H1 (cell line): ENCODE measurements around the gene CRISPLD2. TPM values are rescaled to one million over a fixed set of nuclear protein-coding genes. Genes with fewer than 3 reads are reported as not detected.

Experiments
- CTCF ChIA-PET: fragments of 300-600 bp; sonication (Branson Sonifier 250); formaldehyde crosslinking; loops from one replicate; lab custom pipeline; 2021; ENCODE audit not compliant: partially characterized antibody; lab: Charles Lee
- POLR2A ChIA-PET: fragments of 300-600 bp; sonication (Branson Sonifier 250); formaldehyde crosslinking; loops from one replicate; lab custom pipeline; 2021; ENCODE audit warnings: inconsistent platforms; ENCODE audit not compliant: partially characterized antibody; lab: Charles Lee
- DNase-seq, 2 experiments: peaks; one replicate each; pipeline versions ENCODE4 v3.0.0 to v3.0.0-alpha.2; 2010 to 2022; ENCODE audit warnings: low spot score in 2 of 2, low read depth in 1 of 2, mixed read lengths in 1 of 2
- FAIRE-seq: peaks from 2 replicates; lab custom pipeline; 2011; peaks lifted over from hg19 to GRCh38; lab: Jason Lieb, UNC
- H2AFZ ChIP-seq: 2 replicates; pipeline ENCODE4 v1.8.1; 2012; ENCODE audit warnings: low read length, inconsistent platforms
- H2AK5ac ChIP-seq: 2 replicates; pipeline ENCODE4 v1.6.1; 2013; ENCODE audit warnings: low read depth, low read length
- H2BK120ac ChIP-seq: replicated peaks from 2 replicates; pipeline ENCODE3; 2013; ENCODE audit warnings: low read depth, low read length, inconsistent platforms
- H2BK12ac ChIP-seq: 2 replicates; pipeline ENCODE4 v1.6.1; 2013; ENCODE audit warnings: low read depth, low read length
- H2BK15ac ChIP-seq: 2 replicates; pipeline ENCODE4 v1.6.1; 2013; ENCODE audit warnings: low read length
- H2BK20ac ChIP-seq: 2 replicates; pipeline ENCODE4 v1.6.1; 2013; ENCODE audit warnings: low read length
- H2BK5ac ChIP-seq: 2 replicates; pipeline ENCODE4 v1.6.1; 2013; ENCODE audit warnings: low read depth, low read length
- H3K14ac ChIP-seq: 2 replicates; pipeline ENCODE4 v1.6.1; 2013; ENCODE audit warnings: inconsistent platforms; ENCODE audit not compliant: insufficient read length
- H3K18ac ChIP-seq: 2 replicates; pipeline ENCODE4 v1.6.1; 2013; ENCODE audit warnings: low read length; ENCODE audit errors: extremely low read depth
- H3K23ac ChIP-seq: 2 replicates; pipeline ENCODE4 v1.6.1; 2013; ENCODE audit warnings: inconsistent platforms; ENCODE audit not compliant: insufficient read length
- H3K23me2 ChIP-seq: 2 replicates; pipeline ENCODE4 v1.6.1; 2013; ENCODE audit warnings: low read depth, low read length
- H3K27ac ChIP-seq: 2 replicates; pipeline ENCODE4 v1.6.1; 2011; ENCODE audit warnings: low read depth, low read length, inconsistent platforms
- H3K27me3 ChIP-seq, 4 experiments: replicated peaks in 1 of 4; 1 replicate in 1 of 4; 2 replicates in 3 of 4; pipeline versions ENCODE4 v1.6.1 to v1.8.1; 2011 to 2013; ENCODE audit warnings: low read length in 3 of 4, mild to moderate bottlenecking in 3 of 4, inconsistent platforms in 2 of 4, mixed read lengths in 2 of 4, moderate library complexity in 1 of 4; ENCODE audit not compliant: control insufficient read depth in 3 of 4, insufficient read depth in 3 of 4; ENCODE audit errors: extremely low read depth in 1 of 4
- H3K36me3 ChIP-seq, 4 experiments: 2 replicates each; pipeline versions ENCODE4 v1.6.1 to v1.8.1; 2011 to 2013; ENCODE audit warnings: mild to moderate bottlenecking in 4 of 4, low read length in 3 of 4, moderate library complexity in 2 of 4, control low read depth in 1 of 4, inconsistent platforms in 1 of 4; ENCODE audit not compliant: insufficient read depth in 4 of 4, control insufficient read depth in 2 of 4
- H3K4ac ChIP-seq: replicated peaks from 2 replicates; pipeline ENCODE3; 2013; ENCODE audit warnings: low read length, low read depth, mixed read lengths, inconsistent platforms; ENCODE audit not compliant: insufficient read length
- H3K4me1 ChIP-seq, 4 experiments: replicated peaks in 1 of 4; 1 replicate in 1 of 4; 2 replicates in 3 of 4; pipeline versions ENCODE4 v1.6.1 to v1.8.1; 2011 to 2013; ENCODE audit warnings: low read length in 3 of 4, inconsistent platforms in 2 of 4, mixed read lengths in 1 of 4; ENCODE audit not compliant: insufficient read depth in 4 of 4, control insufficient read depth in 3 of 4
- H3K4me2 ChIP-seq, 2 experiments: 2 replicates each; pipeline versions ENCODE4 v1.6.1 to v1.8.1; 2011 to 2013; ENCODE audit warnings: low read depth in 2 of 2, low read length in 2 of 2, control low read depth in 1 of 2, inconsistent platforms in 1 of 2, mild to moderate bottlenecking in 1 of 2; ENCODE audit not compliant: insufficient read depth in 1 of 2
- H3K4me3 ChIP-seq, 4 experiments: fragments of 200-600, 300-600 bp in 1 of 4; sonication (generic), shearing (Covaris generic), sonication (Bioruptor Twin) in 1 of 4; 2 replicates each; pipeline versions ENCODE4 v1.5.1 to v1.8.1; 2011 to 2016; ENCODE audit warnings: low read length in 4 of 4, low read depth in 3 of 4, control low read depth in 2 of 4, inconsistent platforms in 2 of 4, mild to moderate bottlenecking in 2 of 4, mixed read lengths in 1 of 4, moderate library complexity in 1 of 4; ENCODE audit not compliant: insufficient read depth in 2 of 4; ENCODE audit errors: extremely low read depth in 1 of 4
- H3K56ac ChIP-seq: replicated peaks from 2 replicates; pipeline ENCODE3; 2013; ENCODE audit warnings: low read depth, mild to moderate bottlenecking, mixed read lengths, low read length, inconsistent platforms; ENCODE audit not compliant: insufficient read length
- H3K79me1 ChIP-seq: 2 replicates; pipeline ENCODE4 v1.6.1; 2013; ENCODE audit warnings: low read depth, low read length, control low read depth
- H3K79me2 ChIP-seq, 2 experiments: 2 replicates each; pipeline versions ENCODE4 v1.6.1 to v1.8.1; 2012 to 2013; ENCODE audit warnings: low read length in 2 of 2, mild to moderate bottlenecking in 2 of 2, inconsistent platforms in 1 of 2; ENCODE audit not compliant: insufficient read depth in 2 of 2, control insufficient read depth in 1 of 2
- H3K9ac ChIP-seq, 4 experiments: replicated peaks in 1 of 4; 1 replicate in 1 of 4; 2 replicates in 3 of 4; pipeline versions ENCODE4 v1.6.1 to v1.8.1; 2011 to 2013; ENCODE audit warnings: low read depth in 3 of 4, low read length in 3 of 4, control low read depth in 2 of 4, mild to moderate bottlenecking in 2 of 4, moderate library complexity in 2 of 4, inconsistent platforms in 1 of 4; ENCODE audit errors: extremely low read depth in 1 of 4
- H3K9me3 ChIP-seq, 2 experiments: 2 replicates each; pipeline versions ENCODE4 v1.6.1 to v1.8.1; 2012 to 2013; ENCODE audit warnings: mild to moderate bottlenecking in 2 of 2, moderate library complexity in 2 of 2, control low read depth in 1 of 2, inconsistent platforms in 1 of 2, low read depth in 1 of 2, low read length in 1 of 2, mixed read lengths in 1 of 2; ENCODE audit not compliant: insufficient read depth in 2 of 2
- H4K20me1 ChIP-seq, 2 experiments: replicated peaks in 1 of 2; 2 replicates each; pipeline versions ENCODE3 to v1.8.1; 2011 to 2013; ENCODE audit warnings: inconsistent platforms in 2 of 2, low read length in 2 of 2, mild to moderate bottlenecking in 1 of 2; ENCODE audit not compliant: insufficient read depth in 2 of 2, control insufficient read depth in 1 of 2
- H4K5ac ChIP-seq: 2 replicates; pipeline ENCODE4 v1.6.1; 2013; ENCODE audit warnings: low read length, low read depth, mixed read lengths, inconsistent platforms; ENCODE audit not compliant: insufficient read length
- H4K8ac ChIP-seq: 2 replicates; pipeline ENCODE4 v1.8.0; 2013; ENCODE audit warnings: mild to moderate bottlenecking, moderate library complexity, low read length, inconsistent platforms; ENCODE audit not compliant: insufficient read depth; ENCODE audit errors: extremely low read depth
- H4K91ac ChIP-seq: replicated peaks from 2 replicates; pipeline ENCODE3; 2013; ENCODE audit warnings: low read length, mixed read lengths, inconsistent platforms; ENCODE audit not compliant: insufficient read length
- E2F6 ChIP-seq: IDR thresholded peaks from 2 replicates; pipeline ENCODE4 v1.6.1; 2012; ENCODE audit warnings: inconsistent platforms
- EGR1 ChIP-seq: IDR thresholded peaks from 2 replicates; pipeline ENCODE4 v1.6.1; 2011; ENCODE audit warnings: low read depth, low read length, borderline replicate concordance
- EP300 ChIP-seq, 2 experiments: IDR thresholded peaks; 1 replicate in 1 of 2; 2 replicates in 1 of 2; pipeline ENCODE4 v1.6.1; 2011 to 2012; ENCODE audit warnings: low read depth in 2 of 2, low read length in 2 of 2, mild to moderate bottlenecking in 2 of 2, borderline replicate concordance in 1 of 2, inconsistent platforms in 1 of 2, moderate library complexity in 1 of 2
- FOSL1 ChIP-seq: IDR thresholded peaks from 2 replicates; pipeline ENCODE4 v1.6.1; 2011; ENCODE audit warnings: mild to moderate bottlenecking, low read depth, low read length, moderate library complexity; ENCODE audit not compliant: insufficient read depth
- JUND ChIP-seq: IDR thresholded peaks from 2 replicates; pipeline ENCODE4 v1.6.1; 2011; ENCODE audit warnings: mild to moderate bottlenecking, improper control_type of control experiment, low read length
- KDM1A ChIP-seq: fragments of 200-600, 300-600 bp; sonication (generic); IDR thresholded peaks from 2 replicates; pipeline ENCODE4 v1.7.1; 2016; ENCODE audit warnings: mild to moderate bottlenecking, low read length, borderline replicate concordance
- NANOG ChIP-seq: IDR thresholded peaks from 2 replicates; pipeline ENCODE4 v1.6.1; 2011; ENCODE audit warnings: low read length, low read depth, mild to moderate bottlenecking, inconsistent platforms; ENCODE audit not compliant: insufficient read depth, poor library complexity, severe bottlenecking
- RXRA ChIP-seq: IDR thresholded peaks from 2 replicates; pipeline ENCODE4 v1.6.1; 2011; ENCODE audit warnings: low read depth, mild to moderate bottlenecking, low read length, moderate library complexity; ENCODE audit not compliant: insufficient read depth
- SP2 ChIP-seq: IDR thresholded peaks from 2 replicates; pipeline ENCODE4 v1.6.1; 2012; ENCODE audit warnings: mild to moderate bottlenecking, low read length, inconsistent platforms
- TAF1 ChIP-seq: IDR thresholded peaks from 2 replicates; pipeline ENCODE4 v1.6.1; 2011; ENCODE audit warnings: mild to moderate bottlenecking, low read depth, low read length
- TAF7 ChIP-seq: optimal IDR thresholded peaks from 2 replicates; pipeline ENCODE3; 2011; ENCODE audit warnings: low read depth, mild to moderate bottlenecking, inconsistent platforms, low read length, moderate library complexity, borderline replicate concordance
- USF2 ChIP-seq: IDR thresholded peaks from 2 replicates; pipeline ENCODE4 v1.6.1; 2011; ENCODE audit warnings: low read length, improper control_type of control experiment
- WGBS, 2 experiments: shearing (Covaris generic) in 1 of 2; methylation state at CpG; one replicate each; pipeline versions ENCODE4 v1.1.6 to v1.1.7; 2013 to 2015; ENCODE audit warnings: low lambda C conversion rate in 2 of 2, mixed read lengths in 2 of 2, inconsistent platforms in 1 of 2, low coverage in 1 of 2, missing lambda C conversion rate in 1 of 2; ENCODE audit not compliant: insufficient replicate concordance in 2 of 2, insufficient coverage in 1 of 2, insufficient read length in 1 of 2; ENCODE audit errors: extremely low coverage in 1 of 2, missing lambda C conversion rate in 1 of 2; 5-methylcytosine and 5-hydroxymethylcytosine counted together
- polyA plus RNA-seq, 7 experiments: library from polyadenylated mRNA; depleted of rRNA in 3 of 7; stranded (reverse) in 5 of 7; unstranded in 2 of 7; fragments of >200 nt in 5 of 7; fragments of 200-250 nt in 2 of 7; gene quantifications; 1 replicate in 5 of 7; 2 replicates in 1 of 7; 4 replicates in 1 of 7; pipeline versions ENCODE4 v1.2.1 to v1.2.3, GENCODE V29; 2011 to 2013; ENCODE audit warnings: missing spikeins in 2 of 7, mixed read lengths in 2 of 7
- total RNA-seq: library from RNA; stranded (reverse); fragmentation: NEBNext Ultra II Directional; extraction: Animal tissue kit (Norgen Biotek cat#: 25700); gene quantifications from 2 replicates; pipeline ENCODE4 v1.2.1, GENCODE V29; 2021

CRISPLD2 gene
- total and polyA plus RNA-seq, 2 of the 8 experiments (the other 6 are each of a cell fraction or from before 2014, with no cell fraction given) = 2.7 to 5.1 TPM

- no peaks in the 10 kb centered on the region for H3K9me3 ChIP-seq
- no peak overlapping the region for H4K8ac ChIP-seq
- H2BK15ac ChIP-seq = no peak overlapping the region
- H3K9ac ChIP-seq = no peak overlapping the region
- H3K36me3 ChIP-seq = no peaks in the 10 kb centered on the region
- no peak for FAIRE-seq
- H3K23ac ChIP-seq = no peak overlapping the region
- H3K18ac ChIP-seq = no peak overlapping the region
- 84% methylated on average over 4 of the region's 4 CpGs; no CpG with 5 or more reads in 1 of the 2 experiments for WGBS, 2 experiments
- H2BK12ac ChIP-seq = no peak overlapping the region
- H3K4ac ChIP-seq = no peak overlapping the region
- H2AK5ac ChIP-seq = no peak overlapping the region
- H3K4me3 ChIP-seq = no peak overlapping the region
- H3K56ac ChIP-seq = no peak overlapping the region
- no peaks in the 10 kb centered on the region for H3K23me2 ChIP-seq
- no peaks in the 10 kb centered on the region for H4K20me1 ChIP-seq
- no peak overlapping the region for H2BK120ac ChIP-seq
- DNase-seq = no peak
- H2BK20ac ChIP-seq = no peak overlapping the region
- no peak overlapping the region for H4K5ac ChIP-seq
- no peak for TF ChIP-seq TAF7
- TF ChIP-seq KDM1A = no peak
- TF ChIP-seq NANOG = no peak
- no peak for TF ChIP-seq RXRA
- TF ChIP-seq SP2 = no peak
- TF ChIP-seq EGR1 = no peak
- TF ChIP-seq TAF1 = no peak
- TF ChIP-seq E2F6 = no peak
- no peak for TF ChIP-seq USF2
- TF ChIP-seq EP300 (IDR thresholded peaks at IDR 0.05; ENCODE audit: borderline replicate concordance in 1 of 2, low read depth in 2 of 2, low read length in 2 of 2) = no peak
- TF ChIP-seq FOSL1 = no peak
- no peak for TF ChIP-seq JUND
- POLR2A ChIA-PET = no interaction called here
- H2BK5ac ChIP-seq = no peak overlapping the region
- no peaks in the 10 kb centered on the region for H3K79me1 ChIP-seq
- H3K27me3 ChIP-seq = no peaks in the 10 kb centered on the region
- H3K4me1 ChIP-seq = peaks cover 0 to 3% (median 0%) of the 10 kb centered on the region in 4 experiments; a peak in 1 of 7 replicates
- H3K14ac ChIP-seq = no peak overlapping the region
- no peak overlapping the region for H4K91ac ChIP-seq
- CTCF ChIA-PET = interaction anchor here (0.6 to 5.1 kb wide), 3 partner anchors 10 to 152 kb away, joined by 3 to 38 read pairs (median 18); no protein-coding TSS in a partner anchor
- H3K79me2 ChIP-seq = no peaks in the 10 kb centered on the region
- H3K4me2 ChIP-seq = no peak overlapping the region
- H2AFZ ChIP-seq = no peak overlapping the region
- H3K27ac ChIP-seq = no peak overlapping the region
Measured at GRCh38 chr16:84942786-84943185, 123.0 kb downstream of the CRISPLD2 start.
